Psoas muscle (tissue), 8 donors: ENCODE results near the gene EIF1AD. TPM values are rescaled to one million over a fixed set of nuclear protein-coding genes. Genes with fewer than 3 reads are reported as not detected.
"Not testable (repeated sequence)": the region's sequence is repeated elsewhere in the genome, so short reads cannot be mapped to it uniquely, and the experiment has no call there.

Experiments used
- ATAC-seq, 4 donors: fragments of 200-7000 bp; cut with Tn5 transposase; one replicate each; pipeline ENCODE4 v1.9.1; 2020; ENCODE audit warnings: moderate library complexity in 3 of 4, mild to moderate bottlenecking in 2 of 4
- DNase-seq, 2 donors: peaks; one replicate each; pipeline ENCODE4 v3.0.0-alpha.2; 2020
- H3K27ac ChIP-seq: fragments of 200-600 bp; one replicate; pipeline ENCODE4 v1.8.0; 2022
- H3K27me3 ChIP-seq, 3 donors: fragments of 200-600 bp in 1 of 3; one replicate each; pipeline versions ENCODE4 v1.6.1 to v1.8.0; 2013 to 2022; ENCODE audit warnings: low read length in 2 of 3, mild to moderate bottlenecking in 2 of 3, moderate library complexity in 1 of 3; ENCODE audit not compliant: insufficient read depth in 3 of 3
- H3K36me3 ChIP-seq, 2 donors: fragments of 200-600 bp in 1 of 2; one replicate each; pipeline versions ENCODE4 v1.6.1 to v1.8.0; 2013 to 2022; ENCODE audit warnings: low read depth in 1 of 2, mild to moderate bottlenecking in 1 of 2, moderate library complexity in 1 of 2; ENCODE audit not compliant: insufficient read depth in 1 of 2
- H3K4me1 ChIP-seq: fragments of 200-600 bp; one replicate; pipeline ENCODE4 v1.8.0; 2022
- H3K4me3 ChIP-seq: fragments of 200-600 bp; one replicate; pipeline ENCODE4 v1.8.0; 2022; ENCODE audit warnings: mild to moderate bottlenecking
- H3K9me3 ChIP-seq: fragments of 200-600 bp; one replicate; pipeline ENCODE4 v1.8.0; 2022
- CTCF ChIP-seq: fragments of 200-600 bp; IDR thresholded peaks from one replicate; pipeline ENCODE4 v1.8.0; 2022; ENCODE audit warnings: antibody characterized with exemption
- WGBS, 3 donors: extraction: QIAGEN DNeasy Blood & Tissue Kit; methylation state at CpG; one replicate each; pipeline versions ENCODE4 v1.1.6 to v1.1.7; 2013; 5-methylcytosine and 5-hydroxymethylcytosine counted together
- intact Hi-C, 2 donors: fragments of 100-400 bp; cut with DNase I; formaldehyde crosslinking; loops; one replicate each; pipeline versions ENCODE4 v1.11.0 to v1.14.2; 2022
- polyA plus RNA-seq, 3 donors: library from polyadenylated mRNA; stranded (reverse); fragments of 200-250 nt; gene quantifications; one replicate each; pipeline ENCODE4 v1.2.3, GENCODE V29; 2013
- total RNA-seq, 4 donors: library from RNA; stranded (reverse); fragmentation: NEBNext Ultra II Directional in 2 of 4; extraction: Animal tissue kit (Norgen Biotek cat#: 25700) in 2 of 4; gene quantifications; one replicate each; pipeline versions ENCODE4 v1.2.1 to v1.2.4, GENCODE V29; 2021 to 2023
- donor health status: healthy with polysubstance abuse.
- donor health status: DM: no; HTN: no; CAD: no; lungs with moderate emphysema.
- donor health status: Bipolar disorder and iron deficiency.
- donor health status: healthy.
- donor health status: DM: yes; HTN: yes; CAD: no.
- donor health status: DM: no; HTN: no; CAD: no.
- donor health status: DM: no; HTN: no; CAD: no.
- donor health status: DM: yes; HTN: yes; CAD: no.

Gene EIF1AD
- total and polyA plus RNA-seq, 7 donors = 24.8 to 63.1 (median 32.3) TPM

DNA sequence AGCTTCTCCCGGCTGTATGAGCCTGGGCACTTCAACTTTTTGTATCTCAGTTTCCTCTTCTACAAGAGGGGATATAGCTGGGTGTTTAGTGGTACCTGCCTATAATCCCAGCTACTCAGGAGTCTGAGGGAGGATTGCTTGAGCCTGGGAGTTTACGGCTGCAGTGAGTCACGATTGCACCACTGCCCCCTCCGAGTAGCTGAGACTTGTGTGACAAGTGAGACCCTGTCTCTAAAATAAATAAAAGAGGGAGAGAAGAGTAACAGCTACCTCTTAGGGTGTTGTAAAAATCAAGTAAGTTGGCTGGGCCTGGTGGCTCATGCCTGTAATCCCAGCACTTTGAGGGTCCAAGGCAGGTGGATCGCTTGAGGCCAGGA is 34.4 kb upstream of the EIF1AD start:
- Histone ChIP-seq H3K9me3 (no peaks in the 10 kb centered on the region), H3K36me3 (no peaks in the 10 kb centered on the region), H3K4me3 (no peak overlapping the region), H3K27me3 (peaks cover 0 to 1% (median 0%) of the 10 kb centered on the region in 3 donors), H3K4me1 (no peaks in the 10 kb centered on the region), H3K27ac (no peak overlapping the region)
- ATAC-seq (no peak), DNase-seq (no peak)
- no peak for TF ChIP-seq CTCF
- intact Hi-C loops = no loop called here
- WGBS, 3 donors = 74 to 88% (median 81%) methylated on average over 5 of the region's 5 CpGs

GRCh38 chr11:66035653-66036333 is 33.8 kb upstream of the EIF1AD start:
- Histone ChIP-seq H3K27me3 (peaks cover 0 to 1% (median 0%) of the 10 kb centered on the region in 3 donors), H3K36me3 (no peaks in the 10 kb centered on the region), H3K4me3 (no peak overlapping the region), H3K4me1 (no peaks in the 10 kb centered on the region), H3K9me3 (no peaks in the 10 kb centered on the region), H3K27ac (no peak overlapping the region)
- no peak for DNase-seq
- no peak for ATAC-seq
- intact Hi-C loops = no loop called here
- 61 to 74% (median 64%) methylated on average over 9 of the region's 9 CpGs for WGBS, 3 donors
- TF ChIP-seq CTCF = no peak

DNA sequence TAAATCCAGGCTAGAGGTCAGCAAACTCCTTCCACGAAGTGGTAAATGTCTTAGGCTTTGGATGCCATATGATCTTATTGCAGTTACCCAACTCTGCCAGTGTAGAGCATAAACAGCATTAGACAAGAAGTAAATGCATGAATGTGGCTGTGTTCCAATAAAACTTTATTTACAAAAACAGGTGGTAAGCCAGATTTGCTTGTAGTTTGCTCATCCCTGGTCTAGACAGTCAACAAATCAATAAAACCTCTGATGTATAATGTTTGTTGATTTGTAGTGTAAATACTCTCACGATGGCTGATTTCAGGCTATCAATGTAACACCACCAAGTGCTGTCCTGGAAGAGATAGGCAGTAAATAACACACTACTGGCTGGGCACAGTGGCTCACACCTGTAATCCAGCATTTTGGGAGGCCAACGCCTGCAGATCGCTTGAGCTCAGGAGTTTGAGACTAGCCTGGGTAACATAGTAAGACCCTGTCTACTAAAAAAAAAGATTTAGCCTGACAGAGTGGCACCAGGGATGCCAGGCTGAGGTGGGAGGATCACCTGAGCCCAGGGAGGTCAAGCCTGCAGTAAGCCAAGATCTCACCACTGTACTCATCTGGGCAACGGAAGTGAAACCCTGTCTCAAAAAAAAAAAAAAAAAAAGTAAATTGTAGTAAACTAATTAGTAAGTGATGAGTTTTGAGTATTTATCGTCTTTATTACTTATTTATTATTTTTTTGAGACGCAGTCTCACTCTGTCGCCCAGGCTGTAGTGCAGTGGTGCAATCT is 31.2 kb upstream of the EIF1AD start:
- TF ChIP-seq CTCF = no peak
- no peaks in the 10 kb centered on the region for H3K36me3 ChIP-seq
- ATAC-seq = no peak
- H3K9me3 ChIP-seq = no peaks in the 10 kb centered on the region
- peaks cover 0 to 1% (median 0%) of the 10 kb centered on the region in 3 donors for H3K27me3 ChIP-seq
- WGBS, 3 donors = 83 to 84% (median 83%) methylated on average over 8 of the region's 8 CpGs
- no peak for DNase-seq
- H3K27ac ChIP-seq = no peak overlapping the region
- H3K4me1 ChIP-seq = no peaks in the 10 kb centered on the region
- H3K4me3 ChIP-seq = no peak overlapping the region
- intact Hi-C loops = no loop called here

- intact Hi-C loops = no loop called here
- peaks cover 8% of the 10 kb centered on the region for H3K4me1 ChIP-seq
- H3K36me3 ChIP-seq = no peaks in the 10 kb centered on the region
- no peak for DNase-seq
- no peak for ATAC-seq
- no peak within 1 kb of the TSS for H3K27ac ChIP-seq
- H3K27me3 ChIP-seq = no peaks in the 10 kb centered on the region
- no peak within 1 kb of the TSS for H3K4me3 ChIP-seq
- no peak for TF ChIP-seq CTCF
- whole genome bisulfite sequencing, 3 donors = 83 to 90% (median 86%) methylated on average over 18 of the region's 18 CpGs
- H3K9me3 ChIP-seq = no peaks in the 10 kb centered on the region
Measured at GRCh38 chr11:66026017-66026529, 24.1 kb upstream of the EIF1AD start, which contains the start of gene CATSPER1. Gene CATSPER1, minus strand, starts transcription at chr11:66026479. Its CDS starts 100 bp downstream, at chr11:66026379.

DNA sequence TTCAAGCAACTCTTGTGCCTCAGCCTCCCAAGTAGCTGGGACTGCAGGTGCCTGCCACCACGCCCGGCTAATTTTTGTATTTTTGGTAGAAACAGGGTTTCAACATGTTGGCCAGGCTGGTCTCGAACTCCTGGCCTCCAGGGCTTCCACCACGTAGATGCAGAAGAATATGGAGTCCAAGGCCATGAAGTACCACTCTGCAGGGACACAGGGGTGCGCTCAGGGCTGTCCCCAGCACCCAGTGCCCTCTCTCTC is 21.2 kb upstream of the EIF1AD start:
- DNase-seq, H3K4me3 ChIP-seq, H3K9me3 ChIP-seq, H3K27ac ChIP-seq, H3K27me3 ChIP-seq, ATAC-seq, H3K4me1 ChIP-seq, H3K36me3 ChIP-seq, intact Hi-C loops: not testable (repeated sequence)
- 66 to 86% (median 78%) methylated on average over 5 of the region's 5 CpGs for WGBS, 3 donors
